ENCODE results near the gene SERP2.

DNA sequence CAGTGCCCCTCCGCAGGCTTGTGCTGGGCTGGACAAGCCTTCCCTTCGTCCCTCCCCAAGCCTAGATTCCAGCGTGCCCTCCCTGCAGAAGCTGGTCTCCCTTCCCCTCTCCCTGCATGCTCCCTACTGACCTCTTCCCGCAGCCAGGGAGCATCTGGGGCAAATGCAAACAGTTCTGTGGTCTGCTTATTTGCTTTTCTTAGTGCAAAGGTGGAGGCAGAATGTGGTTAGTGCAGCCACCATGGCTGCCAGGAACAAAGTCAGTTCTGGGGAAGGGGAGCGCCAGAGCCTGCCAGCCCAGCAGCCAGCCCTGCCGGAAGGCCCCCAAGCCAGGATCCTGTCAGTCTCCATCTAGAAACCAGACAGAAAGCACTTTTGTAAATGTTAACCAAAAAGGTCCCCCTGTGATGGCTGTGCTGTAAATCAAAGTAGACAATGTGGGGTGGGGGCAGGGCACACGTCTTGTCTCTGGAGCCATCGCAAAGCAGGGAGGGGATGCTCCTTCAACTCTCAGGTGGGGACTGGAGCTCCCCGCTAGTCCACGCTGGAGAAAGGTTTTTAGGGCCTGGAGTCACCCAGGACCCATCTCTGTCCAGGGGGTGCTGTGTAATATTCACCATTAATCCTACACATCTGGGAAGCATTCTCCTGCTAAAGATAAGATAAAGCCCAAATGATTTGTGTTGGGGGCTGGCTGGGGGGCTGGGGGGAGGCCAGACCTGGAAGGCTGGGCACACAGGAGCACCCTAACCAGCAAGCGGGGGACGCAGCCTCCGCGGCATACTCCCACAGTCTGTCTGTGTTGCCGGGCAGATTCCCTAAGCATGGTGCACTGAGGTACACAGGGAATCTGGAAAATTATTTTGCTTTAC lies 30.9 kb downstream of the SERP2 start:
- no peak for TF ChIP-seq CTCF (IDR thresholded peaks at IDR 0.05; ENCODE audit: insufficient read depth, low read length, poor library complexity, severe bottlenecking)
- TF ChIP-seq EZH2phosphoT487 (conservative IDR thresholded peaks at IDR 0.05; ENCODE audit: low read length): no peak
